C4-2B (cell line): ENCODE results near the gene TMEM59L.
"Not testable (repeated sequence)": the region's sequence is repeated elsewhere in the genome, so short reads cannot be mapped to it uniquely, and the experiment has no call there.

Source experiments
- H3K27ac ChIP-seq: fragments of 450-650 bp; 2 replicates; pipeline ENCODE4 v1.5.1; 2017
- CTCF ChIP-seq: fragments of 450-650 bp; conservative IDR thresholded peaks from 2 replicates; pipeline ENCODE4 v1.5.1; 2017; ENCODE audit warnings: mild to moderate bottlenecking
- ZFX ChIP-seq: fragments of 450-650 bp; IDR thresholded peaks from 2 replicates; pipeline ENCODE4 v1.6.1; 2017

The TMEM59L gene

GRCh38 chr19:18596752-18597157 is 15.9 kb upstream of the TMEM59L start:
- no peak overlapping the region for H3K27ac ChIP-seq
- no peak for TF ChIP-seq CTCF
- TF ChIP-seq ZFX, result no peak

GRCh38 chr19:18597809-18598660 is 14.6 kb upstream of the TMEM59L start:
- TF ChIP-seq CTCF, result no peak
- TF ChIP-seq ZFX, result no peak
- no peak overlapping the region for H3K27ac ChIP-seq

- TF ChIP-seq CTCF (no peak), ZFX (no peak)
- H3K27ac ChIP-seq, result no peak overlapping the region
Observed at GRCh38 chr19:18599485-18599884, 13.2 kb upstream of the TMEM59L start.

GRCh38 chr19:18600692-18601397 is 11.8 kb upstream of the TMEM59L start:
- not testable (repeated sequence) for H3K27ac ChIP-seq

DNA sequence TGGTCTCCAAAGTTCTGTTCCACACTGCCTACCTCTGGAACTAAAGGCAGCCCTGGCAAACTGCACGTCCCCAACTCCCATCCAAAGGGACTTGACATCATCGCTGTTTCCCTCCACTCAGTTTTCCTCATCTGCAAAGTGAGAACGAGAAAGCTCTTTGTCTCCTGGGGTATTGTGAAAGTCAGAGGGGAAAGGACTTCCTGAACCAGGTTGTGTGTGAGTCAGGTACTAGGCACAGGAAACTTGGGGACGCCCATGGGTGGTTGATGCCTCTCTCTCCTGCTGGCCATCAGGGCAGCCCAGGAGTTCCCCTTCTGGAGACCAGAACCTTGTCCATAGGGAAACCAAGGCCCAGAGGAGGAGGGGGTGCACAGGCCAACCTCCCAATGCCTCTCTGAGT is 10.8 kb upstream of the TMEM59L start:
- TF ChIP-seq ZFX (no peak), CTCF (no peak)
- H3K27ac ChIP-seq, result no peak overlapping the region

DNA sequence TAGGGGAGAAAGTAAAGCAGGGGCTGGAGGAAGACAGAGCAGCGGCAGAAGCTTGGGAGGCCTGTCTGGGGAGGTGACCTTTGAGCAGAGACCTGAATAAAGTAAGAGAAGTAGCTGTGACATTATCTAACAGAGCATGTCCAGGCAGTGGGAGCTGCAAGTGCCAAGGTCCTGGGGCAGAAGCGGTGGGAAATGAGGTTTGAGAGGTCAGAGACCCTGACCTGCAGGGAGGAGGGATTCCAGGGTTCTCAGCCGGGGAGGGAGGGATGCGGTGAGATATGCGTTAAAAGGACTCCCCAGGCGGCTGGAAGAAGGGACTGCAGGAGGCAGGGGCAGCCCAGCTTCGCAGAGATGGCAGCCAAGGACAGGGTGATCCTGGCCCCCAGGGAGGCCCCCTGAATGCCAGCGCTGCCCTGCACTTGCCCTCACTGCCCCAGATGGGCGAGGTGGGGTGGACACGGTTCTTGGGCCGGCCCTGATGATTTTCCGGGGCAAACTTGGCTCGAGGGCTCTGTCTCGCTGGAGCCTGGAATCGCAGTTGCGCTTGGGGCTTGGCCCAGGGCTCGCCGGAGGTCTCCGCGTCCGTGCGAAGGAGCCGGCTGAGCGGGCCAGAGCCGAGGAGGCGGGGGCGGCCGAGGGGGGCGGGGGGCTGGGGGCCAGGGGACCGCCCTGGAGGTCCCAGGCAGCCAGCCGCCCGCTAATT is 9.3 kb upstream of the TMEM59L start:
- H3K27ac ChIP-seq, result no peak overlapping the region
- TF ChIP-seq CTCF (no peak; the same call in 1 of the 2 replicates), ZFX (no peak)

GRCh38 chr19:18603958-18604819 is 8.5 kb upstream of the TMEM59L start:
- H3K27ac ChIP-seq, result no peak overlapping the region
- no peak for TF ChIP-seq ZFX
- no peak for TF ChIP-seq CTCF
